ENCODE measurements around the gene CPEB4.

Gene CPEB4

GRCh38 chr5:173884402-173885053 lies 3.6 kb upstream of the CPEB4 start:
- no peak for DNase-seq

DNA sequence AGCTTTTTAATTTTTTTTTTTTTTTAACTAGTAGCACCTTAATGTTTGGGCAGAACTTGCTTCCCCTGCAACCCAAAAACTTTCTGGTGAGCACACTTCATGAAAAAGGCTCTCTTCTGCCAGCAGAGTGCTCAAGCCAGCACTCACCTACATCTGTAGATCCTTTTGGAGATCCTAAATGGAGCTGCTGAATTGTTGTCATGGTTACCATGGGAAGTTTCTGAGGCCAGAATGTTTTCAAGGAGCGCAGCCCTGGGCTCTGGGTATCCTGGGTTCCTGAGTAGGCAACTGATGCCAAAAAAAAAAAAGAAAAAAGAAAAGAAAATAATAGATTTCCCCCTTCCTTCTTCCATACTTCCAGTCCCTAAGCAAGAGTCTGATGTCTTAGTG lies 3.1 kb upstream of the CPEB4 start:
- peak in 1 of 51 donors; percentile 16 for DNase-seq

GRCh38 chr5:173885475-173886010 lies 2.6 kb upstream of the CPEB4 start:
- peak in 1 of 51 donors; percentile 26 for DNase-seq

DNA sequence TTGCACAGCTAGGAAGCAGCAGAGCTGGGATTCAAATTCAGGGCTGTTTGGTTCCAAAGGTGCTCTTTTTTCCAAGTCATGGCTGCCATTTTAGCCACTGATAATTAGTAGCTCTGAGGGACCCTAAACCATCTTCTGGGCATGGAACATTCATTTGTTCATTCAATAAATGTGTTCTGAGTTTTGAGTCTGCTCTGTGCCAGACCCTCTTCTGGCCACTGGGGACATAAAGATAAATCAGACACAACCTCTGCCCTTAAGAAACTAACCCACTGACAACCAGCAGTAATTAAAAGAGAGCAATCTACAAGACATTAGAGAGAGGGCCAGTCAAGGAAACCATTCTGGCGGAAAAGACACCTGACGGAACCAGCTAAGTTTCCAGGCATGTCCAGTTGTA lies 2.0 kb upstream of the CPEB4 start:
- no peak for DNase-seq

- DNase-seq, result peak in 4 of 51 donors; percentile 15 to 67 (median 32)
Measured at GRCh38 chr5:173888473-173889131, 453 bp downstream of the CPEB4 start.

DNA sequence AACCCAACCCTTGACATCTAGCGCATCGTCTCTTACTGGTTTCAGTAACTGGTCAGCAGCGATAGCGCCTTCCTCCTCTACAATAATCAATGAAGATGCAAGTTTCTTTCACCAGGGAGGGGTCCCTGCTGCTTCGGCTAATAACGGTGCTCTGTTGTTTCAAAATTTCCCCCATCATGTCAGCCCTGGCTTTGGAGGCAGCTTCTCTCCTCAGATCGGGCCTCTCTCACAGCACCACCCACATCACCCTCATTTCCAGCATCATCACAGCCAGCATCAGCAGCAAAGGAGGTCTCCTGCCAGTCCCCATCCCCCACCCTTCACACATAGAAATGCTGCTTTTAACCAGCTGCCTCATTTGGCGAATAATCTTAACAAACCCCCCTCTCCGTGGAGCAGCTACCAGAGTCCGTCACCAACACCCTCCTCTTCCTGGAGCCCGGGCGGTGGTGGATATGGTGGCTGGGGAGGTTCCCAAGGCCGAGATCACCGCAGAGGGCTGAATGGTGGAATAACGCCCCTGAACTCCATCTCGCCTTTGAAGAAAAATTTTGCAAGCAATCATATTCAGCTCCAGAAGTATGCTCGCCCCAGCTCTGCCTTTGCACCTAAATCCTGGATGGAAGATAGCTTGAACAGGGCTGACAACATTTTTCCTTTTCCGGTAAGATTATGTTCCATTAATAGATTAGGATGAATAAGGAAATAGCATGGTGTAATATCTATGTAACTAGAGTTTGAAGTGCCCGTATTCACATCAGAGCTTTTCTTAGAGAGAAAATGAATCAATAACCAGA lies 2.2 kb downstream of the CPEB4 start:
- DNase-seq, result peak in 36 of 51 donors; percentile 24 to 83 (median 42)

GRCh38 chr5:173891308-173892116 lies 3.4 kb downstream of the CPEB4 start:
- DNase-seq, result peak in 1 of 51 donors; percentile 36

DNA sequence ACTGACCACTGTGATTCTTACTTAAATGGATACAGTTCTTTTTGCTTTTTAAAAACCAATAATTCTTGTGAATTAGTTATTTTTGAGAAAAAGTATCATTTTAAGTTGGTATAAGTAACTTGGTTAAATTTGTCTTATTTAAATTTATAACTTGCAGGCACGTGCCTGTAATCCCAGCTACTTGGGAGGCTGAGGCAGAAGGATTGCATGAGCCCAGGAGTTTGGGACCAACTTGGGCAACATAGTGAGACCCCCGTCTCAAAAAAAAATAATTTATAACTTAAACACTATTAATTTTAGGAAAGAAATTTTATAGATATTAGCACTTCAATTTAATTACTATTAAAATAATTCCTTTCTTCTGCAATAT lies 5.0 kb downstream of the CPEB4 start:
- DNase-seq, result no peak

- no peak for DNase-seq
Measured at GRCh38 chr5:173895401-173896165, 7.4 kb downstream of the CPEB4 start.

- DNase-seq, result no peak
Measured at GRCh38 chr5:173896631-173897030, 8.5 kb downstream of the CPEB4 start.

- DNase-seq, result no peak
Measured at GRCh38 chr5:173901705-173902104, 13.6 kb downstream of the CPEB4 start.

DNA sequence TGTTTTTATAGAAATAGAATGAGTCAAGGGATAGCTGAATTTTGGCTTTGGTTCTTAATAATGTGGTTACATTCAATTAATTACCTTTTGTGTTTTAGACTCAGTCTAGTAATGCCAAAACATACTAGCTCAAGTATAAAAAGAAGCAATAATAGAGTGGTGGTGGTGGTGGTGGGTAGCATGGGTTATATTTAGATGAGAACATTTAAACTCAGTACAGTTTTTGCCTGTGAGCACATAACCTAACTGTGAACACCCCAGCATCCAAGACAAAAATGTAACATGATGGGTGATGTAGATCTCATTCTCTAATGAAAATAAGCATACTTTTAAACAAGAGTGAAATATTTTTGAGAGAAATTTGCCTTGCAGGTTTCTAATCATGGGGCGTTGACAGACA lies 14.2 kb downstream of the CPEB4 start:
- no peak for DNase-seq

- no peak for DNase-seq
Measured at GRCh38 chr5:173902743-173903142, 14.6 kb downstream of the CPEB4 start.

DNA sequence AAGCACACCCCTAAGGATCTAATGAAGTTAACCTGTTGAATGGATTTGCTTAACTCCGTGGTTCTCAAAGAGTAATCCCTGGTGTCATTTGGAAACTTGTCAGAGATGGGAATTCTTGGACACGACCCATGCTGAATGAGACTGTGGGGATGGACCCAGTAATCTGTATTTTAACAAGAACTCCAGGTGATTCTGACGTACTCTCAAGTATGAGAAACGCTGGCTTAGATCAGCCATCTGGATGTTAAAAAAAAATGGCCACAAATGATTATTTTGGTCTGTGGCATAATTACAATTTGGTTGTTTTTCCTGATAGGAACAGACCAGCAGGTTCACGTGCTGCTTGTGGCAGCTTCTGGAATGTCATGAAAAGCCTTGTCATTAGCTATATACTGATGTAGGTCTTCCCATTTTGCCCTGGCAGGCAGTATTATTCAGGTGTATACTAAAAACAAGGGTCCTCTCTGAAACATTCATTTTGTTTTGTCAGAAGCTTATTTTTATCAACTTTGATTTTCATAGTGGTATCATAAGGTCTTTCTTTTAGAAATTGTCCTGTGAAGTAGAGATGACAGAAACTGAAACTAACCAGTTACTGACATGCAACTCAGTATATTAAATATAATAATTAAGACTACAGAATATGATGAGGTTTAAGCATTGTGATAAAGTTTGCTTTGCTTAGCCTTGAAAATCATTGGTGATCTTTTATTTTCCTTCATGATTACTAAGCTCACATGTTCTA lies 15.4 kb downstream of the CPEB4 start:
- DNase-seq, result no peak

DNA sequence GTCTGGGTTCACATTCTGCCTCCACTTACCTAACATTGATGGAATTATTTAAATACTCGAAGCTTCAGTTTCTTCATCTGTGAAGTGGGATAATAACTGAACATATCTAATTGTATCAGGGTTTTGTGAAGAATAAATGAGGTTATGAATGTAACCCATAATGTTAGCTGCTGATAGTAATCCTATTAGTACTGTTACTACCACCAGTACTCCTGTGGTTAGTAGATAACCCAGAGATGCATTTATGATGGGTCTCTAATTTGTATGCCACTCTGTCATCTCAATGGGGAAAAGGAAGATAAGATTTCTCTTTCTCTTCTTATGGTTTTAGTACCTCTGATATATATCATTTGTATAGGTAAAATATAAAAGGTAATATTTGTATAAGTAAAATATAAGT lies 16.0 kb downstream of the CPEB4 start:
- no peak for DNase-seq

DNA sequence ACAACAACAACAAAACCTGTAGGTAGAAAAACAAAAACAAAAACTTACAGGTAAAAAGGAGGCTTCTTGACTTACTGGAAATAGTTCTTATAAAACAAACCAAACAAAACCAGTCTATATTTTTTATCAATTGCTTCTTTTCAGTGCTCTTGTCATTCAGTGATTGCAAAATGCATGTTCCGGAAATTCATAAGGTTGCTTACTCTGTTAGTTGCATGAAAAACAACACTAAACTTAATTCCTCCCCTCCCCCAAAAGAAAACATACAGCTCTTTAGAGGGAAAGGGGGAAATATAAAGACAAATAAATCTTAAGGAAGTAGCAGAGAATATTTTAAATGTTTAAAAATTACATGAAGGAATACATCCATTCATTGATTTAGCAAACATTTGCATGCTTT lies 19.1 kb downstream of the CPEB4 start:
- DNase-seq, result no peak

GRCh38 chr5:173907686-173908371 lies 19.7 kb downstream of the CPEB4 start:
- peak in 1 of 51 donors; percentile 33 for DNase-seq

GRCh38 chr5:173909199-173909598 lies 21.1 kb downstream of the CPEB4 start:
- peak in 19 of 51 donors; percentile 14 to 65 (median 46) for DNase-seq

- DNase-seq, result no peak
Measured at GRCh38 chr5:173910215-173910614, 22.1 kb downstream of the CPEB4 start.

Measured in hypothalamus (tissue), 51 donors.